Naive B cell (primary cell): ENCODE data around the gene ERI3. TPM values are rescaled to one million over a fixed set of nuclear protein-coding genes. Genes with fewer than 3 reads are reported as not detected.

ENCODE experiments used
- ATAC-seq, 2 donors: fragments of 150-1000 bp; cut with Tn5 transposase; 2 replicates each; pipeline ENCODE4 v1.10.0; 2021; ENCODE audit warnings: low read depth in 2 of 2, mild to moderate bottlenecking in 2 of 2, moderate library complexity in 2 of 2
- DNase-seq: peaks from one replicate; pipeline ENCODE4 v3.0.0; 2022
- H3K27ac Mint-ChIP-seq, 6 donors: one replicate each; pipeline ENCODE4 v1.8.0; 2020 to 2022; ENCODE audit warnings: mild to moderate bottlenecking in 6 of 6, mixed read lengths in 6 of 6, moderate library complexity in 5 of 6, inconsistent platforms in 2 of 6
- H3K27me3 Mint-ChIP-seq, 3 donors: one replicate each; pipeline ENCODE4 v1.8.0; 2021 to 2022; ENCODE audit warnings: mixed read lengths in 3 of 3, mild to moderate bottlenecking in 1 of 3
- H3K36me3 Mint-ChIP-seq, 2 donors: one replicate each; pipeline ENCODE4 v1.8.0; 2020 to 2022; ENCODE audit warnings: mixed read lengths in 2 of 2, inconsistent platforms in 1 of 2, mild to moderate bottlenecking in 1 of 2
- H3K4me1 Mint-ChIP-seq, 3 donors: one replicate each; pipeline ENCODE4 v1.8.0; 2020 to 2022; ENCODE audit warnings: mixed read lengths in 3 of 3, inconsistent platforms in 1 of 3, mild to moderate bottlenecking in 1 of 3, moderate library complexity in 1 of 3
- H3K4me3 Mint-ChIP-seq, 8 donors: one replicate each; pipeline ENCODE4 v1.8.0; 2020 to 2022; ENCODE audit warnings: mild to moderate bottlenecking in 8 of 8, mixed read lengths in 8 of 8, moderate library complexity in 8 of 8, inconsistent platforms in 2 of 8
- H3K9me3 Mint-ChIP-seq, 7 donors: one replicate each; pipeline ENCODE4 v1.8.0; 2020 to 2022; ENCODE audit warnings: mixed read lengths in 7 of 7, mild to moderate bottlenecking in 5 of 7, inconsistent platforms in 2 of 7, moderate library complexity in 1 of 7
- polyA plus RNA-seq, 6 donors: library from polyadenylated mRNA; unstranded; fragments of 300-500 nt; fragmentation: Illumina TruSeq; gene quantifications; one replicate each; pipeline ENCODE4 v1.2.3, GENCODE V29; 2021; ENCODE audit warnings: low read depth in 6 of 6

Gene ERI3
- polyA plus RNA-seq, 6 donors from 2014 or later = 42.3 to 69.2 (median 47.9) TPM

DNA sequence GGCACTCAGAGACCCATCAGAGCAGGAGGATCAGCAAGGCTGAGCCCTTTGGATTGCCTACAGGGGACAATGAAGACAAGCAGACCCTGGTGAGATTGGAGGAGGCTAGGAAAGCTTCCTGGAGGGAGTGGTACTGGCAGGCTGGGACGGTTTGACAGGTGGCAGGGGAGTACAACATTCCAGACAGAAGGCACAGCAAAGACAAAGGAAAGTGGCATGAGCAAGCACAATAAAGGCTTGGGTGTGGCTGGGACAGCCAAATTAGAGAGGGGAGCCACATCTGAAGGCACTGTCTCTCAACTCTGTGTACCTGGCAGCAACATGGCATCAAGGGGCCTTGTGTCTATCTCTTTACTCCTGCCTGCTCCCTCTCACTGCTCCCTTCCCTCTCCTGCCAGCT, 103.6 kb downstream of the ERI3 start:
- peaks cover 0 to 14% (median 0%) of the 10 kb centered on the region in 3 donors for H3K4me1 Mint-ChIP-seq
- no peak for ATAC-seq
- H3K36me3 Mint-ChIP-seq = peaks cover 0 to 8% of the 10 kb centered on the region in 2 donors
- no peaks in the 10 kb centered on the region for H3K9me3 Mint-ChIP-seq
- no peak overlapping the region for H3K4me3 Mint-ChIP-seq
- DNase-seq = no peak
- H3K27ac Mint-ChIP-seq = no peak overlapping the region
- H3K27me3 Mint-ChIP-seq = no peaks in the 10 kb centered on the region

DNA sequence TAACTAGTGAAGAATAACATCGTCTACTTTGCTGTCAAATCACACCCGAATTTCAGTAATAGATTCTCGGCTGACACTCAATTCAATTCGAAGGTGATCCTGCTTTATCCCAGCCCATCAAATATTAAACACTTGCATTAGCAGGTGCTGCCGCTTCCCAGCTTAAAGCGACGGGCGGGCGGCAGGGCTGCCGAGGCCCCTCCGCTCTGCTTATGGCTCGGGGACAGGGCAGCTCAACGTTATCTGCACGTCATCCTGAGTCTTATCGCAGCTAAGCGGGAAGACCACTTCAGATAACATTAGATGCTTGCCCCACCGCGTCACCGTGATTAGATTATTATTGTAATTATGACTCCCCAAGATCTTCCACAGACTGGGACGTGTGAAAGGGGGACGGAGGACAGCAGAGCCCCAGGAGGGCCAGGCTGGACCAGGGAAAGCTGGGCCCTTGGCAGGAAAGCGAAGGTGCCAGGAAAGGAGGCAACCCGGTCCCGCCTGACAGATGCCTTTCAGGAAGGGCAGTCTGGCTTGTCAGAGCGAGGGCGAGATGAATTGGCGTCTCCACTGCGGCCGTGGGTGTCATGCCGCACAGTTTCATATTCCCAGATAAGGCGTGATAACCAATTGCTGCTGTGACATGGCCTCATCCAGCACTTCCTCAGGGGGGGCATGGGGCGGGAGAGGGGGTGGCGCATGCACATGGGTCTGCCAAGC, 104.8 kb downstream of the ERI3 start:
- peaks cover 0 to 18% (median 1%) of the 10 kb centered on the region in 3 donors for H3K4me1 Mint-ChIP-seq
- H3K36me3 Mint-ChIP-seq = peaks cover 0 to 15% of the 10 kb centered on the region in 2 donors
- no peaks in the 10 kb centered on the region for H3K27me3 Mint-ChIP-seq
- H3K9me3 Mint-ChIP-seq = no peaks in the 10 kb centered on the region
- H3K27ac Mint-ChIP-seq = peak overlapping the region in 1 of 6 donors; percentile 76
- DNase-seq = no peak
- H3K4me3 Mint-ChIP-seq = no peak overlapping the region
- no peak for ATAC-seq

DNA sequence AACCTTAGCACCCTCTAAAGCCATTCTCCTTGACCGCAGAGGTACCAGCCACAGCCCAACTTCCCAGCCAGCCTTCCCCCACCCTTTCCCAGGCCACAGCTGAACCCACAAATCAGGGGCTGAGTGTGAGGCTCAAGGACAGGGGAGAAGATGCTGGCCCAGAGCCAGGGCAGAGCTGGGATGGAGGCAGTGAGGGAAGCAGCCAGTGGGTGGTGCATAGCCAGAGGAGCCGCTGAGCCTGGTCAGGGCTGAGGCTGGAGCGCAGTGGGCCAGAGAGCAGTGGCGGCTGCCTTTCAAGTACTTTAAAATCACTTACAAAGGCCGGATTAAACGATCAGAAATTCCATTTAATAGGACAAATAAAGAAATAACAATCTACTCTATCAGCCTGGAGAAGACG, 105.5 kb downstream of the ERI3 start:
- Mint-ChIP-seq H3K9me3 (no peaks in the 10 kb centered on the region), H3K36me3 (peaks cover 0 to 15% of the 10 kb centered on the region in 2 donors), H3K4me3 (no peak overlapping the region), H3K27me3 (no peaks in the 10 kb centered on the region), H3K4me1 (peaks cover 0 to 18% (median 4%) of the 10 kb centered on the region in 3 donors), H3K27ac (no peak overlapping the region)
- ATAC-seq (no peak), DNase-seq (no peak)

DNA sequence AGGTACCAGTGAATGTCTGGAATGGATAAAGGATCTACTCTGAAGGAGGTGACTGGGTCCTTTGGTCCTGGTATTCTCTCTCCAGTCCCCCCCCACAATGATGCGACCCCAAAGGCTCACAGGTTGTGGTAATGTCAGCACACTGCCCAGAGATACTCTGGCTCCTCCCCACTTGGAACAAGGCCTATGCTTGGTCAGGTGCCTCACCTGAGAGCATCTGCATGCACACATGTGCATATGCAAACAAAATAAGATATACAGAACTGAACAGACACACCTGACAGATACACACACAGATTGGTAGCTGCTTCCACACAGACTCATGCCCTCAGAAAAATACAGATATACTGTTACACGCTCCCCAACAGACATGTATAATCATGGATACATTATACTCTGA, 108.3 kb downstream of the ERI3 start:
- DNase-seq (no peak), ATAC-seq (no peak)
- Mint-ChIP-seq H3K9me3 (no peaks in the 10 kb centered on the region), H3K27me3 (no peaks in the 10 kb centered on the region), H3K4me3 (no peak overlapping the region), H3K27ac (no peak overlapping the region), H3K4me1 (peaks cover 0 to 18% (median 8%) of the 10 kb centered on the region in 3 donors), H3K36me3 (peaks cover 0 to 18% of the 10 kb centered on the region in 2 donors)

DNA sequence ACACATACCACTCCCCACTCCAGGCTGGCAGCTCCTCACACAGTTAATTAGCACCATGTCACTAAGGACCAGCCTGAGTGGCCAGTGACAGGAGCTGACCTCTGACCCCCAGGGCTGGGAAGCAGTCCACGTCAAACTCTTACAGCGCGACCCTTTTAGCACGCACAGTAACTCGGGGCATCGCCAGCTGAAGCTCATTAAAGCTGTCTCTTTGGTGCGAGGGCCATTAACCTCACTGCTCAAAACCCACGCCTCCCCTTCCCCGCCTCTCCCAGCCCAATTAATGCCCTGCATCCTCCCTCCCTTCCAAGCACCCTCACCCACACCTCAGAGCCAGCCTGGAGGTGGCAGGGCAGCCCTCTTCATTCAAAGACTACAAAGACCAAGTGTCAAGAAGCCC, 110.1 kb downstream of the ERI3 start:
- ATAC-seq = no peak
- Mint-ChIP-seq H3K27me3 (no peaks in the 10 kb centered on the region), H3K4me1 (peaks cover 8 to 21% (median 9%) of the 10 kb centered on the region in 3 donors), H3K9me3 (no peaks in the 10 kb centered on the region), H3K36me3 (peaks cover 0 to 17% of the 10 kb centered on the region in 2 donors), H3K27ac (peak overlapping the region in 1 of 6 donors; percentile 70), H3K4me3 (peak overlapping the region in 1 of 8 donors; percentile 18)
- DNase-seq = no peak

DNA sequence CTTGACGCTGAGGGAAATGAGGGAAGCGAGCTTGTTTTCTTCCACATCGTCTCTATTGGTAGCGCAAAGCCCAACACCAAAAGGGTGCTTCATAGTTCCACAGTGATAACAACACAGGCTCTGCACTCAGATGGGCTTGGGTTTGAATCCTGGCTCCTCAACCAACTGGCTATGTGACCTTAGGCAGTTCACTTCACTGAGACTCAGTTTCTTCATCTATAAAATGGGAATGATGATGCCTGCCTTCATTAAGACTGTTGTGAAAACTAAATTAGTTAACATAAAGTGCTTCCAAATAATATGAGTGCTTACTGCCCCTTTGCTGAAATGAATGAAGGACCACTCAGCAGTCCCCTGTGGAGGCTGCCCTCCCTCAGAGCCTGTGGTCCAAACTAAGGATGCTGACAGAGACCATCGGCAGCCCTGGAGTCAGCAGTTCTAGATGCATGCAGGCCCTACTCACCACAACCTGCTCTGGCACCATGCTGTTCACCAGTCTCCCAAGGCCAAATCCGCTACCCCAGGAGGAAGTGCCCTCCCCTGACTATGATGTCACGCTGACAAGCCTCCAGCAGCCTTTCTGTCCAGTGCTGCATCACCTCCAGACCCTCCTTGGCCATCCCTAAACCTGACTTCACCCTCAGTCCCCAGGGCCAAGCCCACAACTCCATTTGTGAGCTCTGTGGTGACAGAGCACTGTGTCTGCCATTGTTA, 111.1 kb downstream of the ERI3 start:
- DNase-seq (no peak), ATAC-seq (no peak)
- no peaks in the 10 kb centered on the region for H3K9me3 Mint-ChIP-seq
- peaks cover 13 to 25% (median 14%) of the 10 kb centered on the region in 3 donors for H3K4me1 Mint-ChIP-seq
- H3K27ac Mint-ChIP-seq = peak overlapping the region in 2 of 6 donors; percentile 20 to 89
- no peak overlapping the region for H3K4me3 Mint-ChIP-seq
- peaks cover 0 to 17% of the 10 kb centered on the region in 2 donors for H3K36me3 Mint-ChIP-seq
- H3K27me3 Mint-ChIP-seq = no peaks in the 10 kb centered on the region

DNA sequence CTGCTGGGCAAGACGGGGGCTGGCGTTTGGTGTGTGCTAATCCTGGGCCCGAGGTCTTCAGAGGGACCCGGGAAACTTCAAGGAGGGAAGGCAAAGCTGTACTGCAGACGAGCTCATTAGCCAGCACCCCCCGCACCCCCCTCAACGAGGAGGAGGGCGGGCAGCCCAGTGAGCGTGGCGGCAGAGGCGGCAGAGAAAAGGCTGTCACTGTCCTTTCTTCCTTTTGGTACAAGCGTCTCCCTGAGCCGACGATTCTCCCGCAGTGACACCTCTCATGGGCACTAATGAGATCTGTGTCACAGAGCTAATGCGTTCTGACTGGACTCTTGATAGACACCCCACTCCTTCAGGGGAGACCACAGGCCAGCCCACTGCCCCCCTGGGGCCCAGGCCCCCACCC, 112.3 kb downstream of the ERI3 start:
- H3K9me3 Mint-ChIP-seq = no peaks in the 10 kb centered on the region
- H3K36me3 Mint-ChIP-seq = peaks cover 0 to 17% of the 10 kb centered on the region in 2 donors
- no peak overlapping the region for H3K4me3 Mint-ChIP-seq
- H3K4me1 Mint-ChIP-seq = peaks cover 21 to 24% (median 24%) of the 10 kb centered on the region in 3 donors
- no peaks in the 10 kb centered on the region for H3K27me3 Mint-ChIP-seq
- DNase-seq = no peak
- ATAC-seq = no peak
- no peak overlapping the region for H3K27ac Mint-ChIP-seq

DNA sequence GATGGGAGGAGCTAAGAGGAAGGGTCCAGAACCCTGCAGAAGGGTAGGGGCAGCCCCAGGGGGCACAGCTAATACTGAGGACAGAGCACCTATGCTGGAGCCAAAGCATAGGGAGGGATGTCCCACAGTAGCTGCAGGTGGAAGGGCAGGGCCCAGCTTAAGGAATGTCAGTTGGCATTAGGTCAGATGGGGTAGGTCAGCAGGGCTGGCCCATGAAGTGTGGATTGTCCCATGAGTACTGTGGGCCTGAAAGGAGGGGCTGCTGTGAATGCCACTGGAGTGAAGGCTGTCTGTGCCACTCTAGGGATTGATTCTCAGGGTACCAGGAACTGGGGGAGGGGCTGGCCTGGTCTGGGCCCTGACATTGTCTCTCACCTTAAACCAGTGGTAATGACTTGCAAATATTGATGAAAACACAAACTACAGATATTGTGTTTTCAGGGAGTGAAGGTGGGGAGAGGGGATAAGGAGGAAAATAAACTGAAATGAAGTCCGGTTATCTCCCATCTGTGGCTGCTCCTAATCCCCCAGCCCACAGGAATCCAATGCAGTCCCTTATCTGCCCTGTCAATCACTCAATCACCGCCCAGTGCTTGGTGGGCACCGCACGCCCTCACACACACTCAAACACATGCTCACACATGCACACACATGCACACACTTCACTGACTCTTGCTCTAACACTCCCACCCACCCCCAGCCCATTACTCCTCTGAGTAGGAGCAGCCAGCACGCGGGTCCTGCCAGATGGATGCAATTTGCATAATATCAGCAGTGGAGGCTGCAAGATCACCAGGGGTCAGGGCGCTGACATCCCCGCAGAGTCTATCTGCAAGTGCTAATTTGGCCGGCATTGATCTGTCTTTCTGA, 114.0 kb downstream of the ERI3 start:
- Mint-ChIP-seq H3K27ac (peak overlapping the region in 2 of 6 donors; percentile 45 to 67), H3K4me3 (peak overlapping the region in 1 of 8 donors; percentile 35)
- DNase-seq = no peak

DNA sequence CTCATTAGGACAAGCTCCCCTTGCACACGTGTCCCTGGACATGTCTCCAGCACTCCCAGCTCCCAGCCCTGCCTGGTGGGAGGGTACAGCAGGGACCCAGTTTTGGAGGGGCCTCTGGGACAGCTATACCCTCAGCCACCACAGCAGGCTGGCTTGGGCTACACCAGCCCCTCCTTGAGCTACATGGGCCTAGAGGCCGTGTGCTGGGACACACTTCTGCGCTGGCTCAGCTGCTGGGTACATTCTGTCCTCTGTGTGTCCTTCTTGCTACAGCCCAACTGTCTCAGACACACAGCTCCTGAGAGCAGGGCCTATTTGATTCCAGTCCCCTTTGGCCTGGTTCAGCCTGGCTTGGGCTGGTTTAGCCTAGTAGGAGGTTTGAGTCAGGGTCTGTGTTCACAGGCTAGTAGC, 115.1 kb downstream of the ERI3 start:
- Mint-ChIP-seq H3K9me3 (no peaks in the 10 kb centered on the region), H3K27me3 (no peaks in the 10 kb centered on the region), H3K27ac (no peak overlapping the region), H3K36me3 (peaks cover 0 to 9% of the 10 kb centered on the region in 2 donors), H3K4me3 (no peak overlapping the region), H3K4me1 (peaks cover 12 to 36% (median 19%) of the 10 kb centered on the region in 3 donors)
- ATAC-seq = no peak
- DNase-seq = no peak

More for the DNA sequence above, 114.0 kb downstream of the ERI3 start:
- no peak for ATAC-seq
- no peaks in the 10 kb centered on the region for H3K27me3 Mint-ChIP-seq
- peaks cover 13 to 34% (median 21%) of the 10 kb centered on the region in 3 donors for H3K4me1 Mint-ChIP-seq
- no peaks in the 10 kb centered on the region for H3K9me3 Mint-ChIP-seq
- peaks cover 0 to 12% of the 10 kb centered on the region in 2 donors for H3K36me3 Mint-ChIP-seq

DNA sequence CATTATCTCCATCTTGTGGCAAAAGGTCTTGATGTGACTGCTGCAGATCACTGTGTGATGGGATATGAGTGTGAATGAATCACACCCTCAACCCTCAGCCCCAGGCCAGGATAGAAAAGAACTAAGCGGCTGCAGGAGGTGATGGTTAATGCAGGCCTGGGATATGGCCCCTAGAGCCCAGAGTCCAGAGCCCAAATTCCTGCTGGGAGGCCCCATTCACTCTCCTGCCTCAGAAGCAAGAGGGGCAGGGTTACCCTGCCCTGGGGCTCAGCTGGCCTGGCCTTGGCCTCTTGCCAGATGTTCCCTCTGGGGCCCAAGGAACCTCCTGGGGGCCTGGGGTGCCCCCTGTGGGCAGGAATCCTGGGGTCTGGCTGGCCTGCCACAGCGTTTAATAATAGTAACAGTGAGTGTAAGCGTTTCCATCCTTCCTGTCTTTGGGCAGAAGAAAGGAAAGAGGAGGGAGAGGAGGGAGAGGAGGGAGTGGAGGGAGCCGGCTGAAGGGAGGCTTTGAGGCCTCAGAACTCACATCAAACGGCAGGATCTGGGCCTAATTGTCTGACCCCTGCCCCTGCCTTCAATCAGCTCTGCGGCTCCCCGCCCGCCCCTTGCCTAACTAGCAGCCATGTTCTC, 115.6 kb downstream of the ERI3 start:
- peak overlapping the region in 2 of 6 donors; percentile 47 to 91 for H3K27ac Mint-ChIP-seq
- ATAC-seq (no peak), DNase-seq (no peak)
- H3K27me3 Mint-ChIP-seq = no peaks in the 10 kb centered on the region
- peaks cover 0 to 9% of the 10 kb centered on the region in 2 donors for H3K36me3 Mint-ChIP-seq
- peaks cover 12 to 36% (median 16%) of the 10 kb centered on the region in 3 donors for H3K4me1 Mint-ChIP-seq
- no peaks in the 10 kb centered on the region for H3K9me3 Mint-ChIP-seq
- no peak overlapping the region for H3K4me3 Mint-ChIP-seq

DNA sequence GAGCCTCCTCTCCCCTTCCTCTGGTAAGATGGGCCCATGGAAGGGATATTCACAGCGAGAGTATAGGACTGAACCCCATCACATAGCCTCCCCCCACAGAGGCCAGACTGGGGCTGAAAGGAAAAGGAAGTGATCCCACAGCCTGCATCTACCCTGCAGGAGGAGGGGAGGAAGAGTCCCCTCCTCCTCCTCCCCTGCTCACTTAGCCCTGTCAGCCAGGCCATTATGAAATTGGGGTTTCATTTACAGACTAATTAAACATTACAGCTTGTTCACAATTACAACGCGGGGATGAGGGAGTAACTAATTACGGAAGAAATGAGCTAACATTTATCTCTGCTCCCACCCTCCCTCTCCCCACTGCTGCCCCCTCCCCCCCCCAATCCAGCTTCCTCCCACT, 116.4 kb downstream of the ERI3 start:
- no peak overlapping the region for H3K27ac Mint-ChIP-seq
- H3K36me3 Mint-ChIP-seq = peaks cover 0 to 14% of the 10 kb centered on the region in 2 donors
- H3K9me3 Mint-ChIP-seq = no peaks in the 10 kb centered on the region
- no peak for ATAC-seq
- peaks cover 12 to 36% (median 16%) of the 10 kb centered on the region in 3 donors for H3K4me1 Mint-ChIP-seq
- no peak overlapping the region for H3K4me3 Mint-ChIP-seq
- H3K27me3 Mint-ChIP-seq = no peaks in the 10 kb centered on the region
- no peak for DNase-seq

DNA sequence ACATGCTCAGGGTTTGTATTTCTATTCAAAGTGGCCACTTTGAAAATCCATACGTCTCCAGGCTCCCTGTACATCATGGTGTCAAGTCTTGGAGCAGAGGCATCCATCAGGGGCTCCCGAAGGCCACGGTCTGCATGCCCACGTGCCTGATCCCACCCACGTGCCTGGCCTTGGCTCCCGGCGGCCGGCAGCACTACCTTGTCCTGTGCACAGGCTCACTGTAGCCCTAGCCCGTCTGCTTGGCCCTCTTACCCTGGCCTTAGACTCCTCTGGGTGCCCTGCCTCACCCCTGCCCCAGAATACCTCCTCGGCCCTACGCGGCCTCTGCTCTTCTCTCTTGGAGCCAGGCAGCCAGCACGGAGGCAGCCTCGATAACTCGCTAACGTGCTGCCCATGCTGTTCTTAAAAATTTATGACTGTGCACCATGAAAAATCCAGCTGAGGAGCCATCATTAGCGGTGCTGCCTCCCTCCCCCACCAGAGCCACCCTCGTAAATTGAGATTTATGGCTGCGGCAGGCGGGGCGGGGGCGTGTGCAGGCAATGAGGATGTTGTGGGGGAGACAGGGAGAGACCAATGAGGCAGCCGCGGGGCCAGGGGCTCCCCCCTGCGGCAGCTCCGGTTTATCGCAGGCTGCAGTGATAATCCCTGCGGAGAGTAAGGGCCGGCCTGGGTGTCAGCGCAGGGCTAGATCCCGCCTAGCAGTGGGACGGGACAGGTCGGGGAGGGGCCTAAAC, 117.2 kb downstream of the ERI3 start:
- Mint-ChIP-seq H3K4me1 (peaks cover 12 to 36% (median 16%) of the 10 kb centered on the region in 3 donors), H3K27me3 (no peaks in the 10 kb centered on the region), H3K4me3 (peak overlapping the region in 3 of 8 donors; percentile 25 to 72 (median 30)), H3K36me3 (peaks cover 0 to 17% of the 10 kb centered on the region in 2 donors), H3K9me3 (no peaks in the 10 kb centered on the region), H3K27ac (no peak overlapping the region)
- ATAC-seq = peak; percentile 91 to 93
- peak; percentile 28 for DNase-seq
